ENCODE data around the gene CD37.

DNA sequence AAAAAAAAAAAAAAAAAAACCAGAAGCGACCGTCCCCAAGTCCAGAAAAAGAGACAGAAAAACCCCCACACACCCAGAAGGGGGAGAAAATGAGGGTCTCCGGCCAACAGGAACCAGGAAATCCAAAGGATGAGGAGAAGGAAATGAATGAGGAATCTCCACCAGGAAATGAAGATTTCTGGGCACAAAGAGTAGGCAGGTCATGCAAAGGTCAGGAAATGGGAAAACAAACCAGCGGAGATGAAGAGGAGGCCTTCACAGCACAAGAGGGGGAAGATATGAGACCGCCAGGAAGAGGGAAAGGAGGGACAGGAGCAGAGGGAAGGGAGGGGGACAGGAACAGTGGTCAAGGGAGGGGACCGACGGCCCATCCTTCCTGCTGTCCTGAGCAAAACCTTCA is 21.2 kb downstream of the CD37 start:
- no peak for TF ChIP-seq POLR2AphosphoS5 (IDR thresholded peaks at IDR 0.05; ENCODE audit: low read depth, low read length)
- TF ChIP-seq TAF1 (IDR thresholded peaks at IDR 0.05; ENCODE audit: borderline replicate concordance, low read depth, low read length) = no peak
- TF ChIP-seq, protein P1, sequence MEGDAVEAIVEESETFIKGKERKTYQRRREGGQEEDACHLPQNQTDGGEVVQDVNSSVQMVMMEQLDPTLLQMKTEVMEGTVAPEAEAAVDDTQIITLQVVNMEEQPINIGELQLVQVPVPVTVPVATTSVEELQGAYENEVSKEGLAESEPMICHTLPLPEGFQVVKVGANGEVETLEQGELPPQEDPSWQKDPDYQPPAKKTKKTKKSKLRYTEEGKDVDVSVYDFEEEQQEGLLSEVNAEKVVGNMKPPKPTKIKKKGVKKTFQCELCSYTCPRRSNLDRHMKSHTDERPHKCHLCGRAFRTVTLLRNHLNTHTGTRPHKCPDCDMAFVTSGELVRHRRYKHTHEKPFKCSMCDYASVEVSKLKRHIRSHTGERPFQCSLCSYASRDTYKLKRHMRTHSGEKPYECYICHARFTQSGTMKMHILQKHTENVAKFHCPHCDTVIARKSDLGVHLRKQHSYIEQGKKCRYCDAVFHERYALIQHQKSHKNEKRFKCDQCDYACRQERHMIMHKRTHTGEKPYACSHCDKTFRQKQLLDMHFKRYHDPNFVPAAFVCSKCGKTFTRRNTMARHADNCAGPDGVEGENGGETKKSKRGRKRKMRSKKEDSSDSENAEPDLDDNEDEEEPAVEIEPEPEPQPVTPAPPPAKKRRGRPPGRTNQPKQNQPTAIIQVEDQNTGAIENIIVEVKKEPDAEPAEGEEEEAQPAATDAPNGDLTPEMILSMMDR (IDR thresholded peaks at IDR 0.05) = no peak
- TF ChIP-seq TEAD4 (IDR thresholded peaks at IDR 0.05; ENCODE audit: borderline replicate concordance, insufficient read depth) = no peak

Measured in SK-N-SH (cell line).